NCI-H1417 treated with DMSO at 0.1 percent for 48 hours (cell line): ENCODE data around the gene KIRREL3.
"Not testable (repeated sequence)": the region's sequence is repeated elsewhere in the genome, so short reads cannot be mapped to it uniquely, and the experiment has no call there.

Experiments
- DNase-seq: peaks from one replicate; lab custom pipeline; 2025; lab: John Stamatoyannopoulos, UW

KIRREL3 gene

DNA sequence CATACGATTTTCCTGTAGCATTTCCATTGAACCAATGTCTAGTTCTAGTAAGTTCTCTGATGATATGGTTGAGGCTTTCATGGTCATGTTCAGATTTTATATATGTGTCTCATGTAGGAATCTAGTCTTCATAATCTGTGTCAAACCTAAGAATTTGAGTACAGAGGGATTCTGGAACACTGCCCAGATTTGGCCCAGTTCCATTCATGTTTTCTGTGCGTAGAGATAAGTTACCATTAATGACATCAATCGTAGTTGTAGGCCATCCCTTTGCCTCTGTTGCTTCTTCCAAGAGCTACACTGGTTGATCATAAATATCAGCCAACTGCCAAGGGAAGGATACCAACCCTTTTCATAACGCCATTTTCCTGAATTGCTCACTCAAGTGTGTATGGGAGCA, 621.8 kb downstream of the KIRREL3 start:
- DNase-seq: no peak

DNA sequence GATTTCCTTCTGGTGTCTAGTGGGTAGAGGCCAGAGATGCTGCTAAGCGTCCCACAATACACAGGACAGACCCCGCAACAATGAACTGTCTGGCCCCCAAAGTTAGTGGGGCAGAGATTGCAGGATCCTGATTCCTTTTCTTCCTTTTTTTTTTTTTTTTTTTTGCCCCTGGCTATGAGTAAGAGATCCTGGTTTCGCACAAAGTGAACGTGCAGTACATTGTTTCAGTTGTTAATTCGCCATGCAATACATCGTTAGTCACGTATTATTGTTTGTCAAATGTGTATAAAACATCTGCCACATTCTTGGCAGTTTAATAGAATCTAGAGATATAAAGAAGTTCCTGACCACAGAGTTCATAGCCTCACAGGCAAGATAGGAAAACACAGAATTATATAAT, 624.8 kb downstream of the KIRREL3 start:
- DNase-seq: no peak

DNA sequence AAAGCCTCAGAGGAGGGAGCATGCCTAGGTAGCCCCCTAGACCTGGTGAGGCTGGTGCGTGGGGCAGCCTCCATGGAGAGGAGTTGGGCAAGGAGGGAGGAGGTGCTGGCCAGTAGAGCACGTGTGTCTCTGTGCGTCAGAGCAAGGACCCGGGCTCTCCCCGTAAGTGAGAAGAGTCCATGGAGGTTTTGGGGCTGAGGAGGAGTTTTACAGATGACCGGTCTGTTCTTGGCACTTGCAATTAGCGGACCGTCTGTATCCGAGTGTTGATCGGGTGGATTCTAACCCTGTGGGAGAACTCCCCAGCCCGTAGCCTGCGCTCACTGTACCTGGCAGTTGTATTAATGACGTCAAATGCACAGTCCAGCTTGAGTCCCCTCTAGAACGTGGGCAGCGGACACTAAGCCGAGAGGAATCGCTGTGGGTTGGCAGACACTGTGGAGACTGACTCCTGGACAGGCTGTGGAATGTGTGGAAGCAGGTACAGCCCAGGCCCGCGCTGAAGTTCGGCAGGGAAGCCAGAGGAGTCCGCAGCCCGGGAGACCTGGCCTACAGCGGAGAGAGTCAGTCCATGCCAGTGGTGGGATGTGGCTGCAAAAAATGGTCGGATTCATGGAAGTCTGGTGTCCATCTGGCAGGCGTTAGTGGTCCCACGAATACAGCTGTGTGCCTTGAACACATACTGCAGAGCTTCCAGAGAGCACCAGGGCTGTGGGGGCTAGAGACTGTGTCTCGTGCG, 625.8 kb downstream of the KIRREL3 start:
- DNase-seq: not testable (repeated sequence)

DNA sequence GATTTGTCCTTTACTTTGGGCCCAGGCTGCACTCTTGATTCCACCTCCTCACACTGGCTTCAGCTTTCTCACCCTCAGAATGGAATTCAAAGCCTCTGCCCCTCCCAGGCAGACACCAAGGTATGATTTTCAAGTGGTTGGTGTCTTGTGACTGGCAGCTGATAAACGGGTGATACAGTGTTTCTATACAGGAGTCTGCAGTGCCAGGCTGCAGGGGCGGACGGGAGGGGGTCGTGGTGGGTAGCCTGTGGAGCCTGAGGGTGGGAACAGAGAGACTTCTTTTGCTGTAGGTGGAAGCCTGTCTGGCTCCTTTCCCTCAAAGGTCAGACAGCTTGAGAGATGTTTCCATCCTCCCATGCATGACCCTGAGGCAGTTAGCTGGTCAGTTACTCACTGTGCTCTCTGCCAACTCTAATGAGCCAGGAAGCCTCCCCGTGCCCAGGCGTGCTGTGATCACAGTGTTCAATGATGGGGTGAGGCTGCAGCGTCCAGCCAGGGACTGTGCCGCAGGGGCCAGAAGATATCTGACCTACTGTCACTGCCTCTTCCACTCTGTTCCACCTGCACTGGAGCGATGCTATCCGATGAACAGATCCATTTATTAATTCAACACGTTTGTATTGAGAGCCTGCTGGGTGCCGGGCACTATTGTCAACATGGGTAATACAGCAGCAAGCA, 627.0 kb downstream of the KIRREL3 start:
- DNase-seq: not testable (repeated sequence)
